Measurements from ENCODE around the gene CAPG. TPM values are rescaled to one million over a fixed set of nuclear protein-coding genes. Genes with fewer than 3 reads are reported as not detected.

Gene CAPG
- total and polyA plus RNA-seq, 2 experiments from 2014 or later, result 249 to 346 TPM

- Histone ChIP-seq H3K4me1 (ENCODE audit: insufficient read depth) (no peaks in the 10 kb centered on the region), H3K27me3 (replicated peaks; ENCODE audit: insufficient read depth) (no peaks in the 10 kb centered on the region), H3K36me3 (ENCODE audit: low read depth) (peaks cover 26% of the 10 kb centered on the region), H3K9ac (no peak overlapping the region), H3K4me3 (no peak overlapping the region), H3K9me2 (ENCODE audit: insufficient read depth) (no peaks in the 10 kb centered on the region), H4K20me1 (ENCODE audit: insufficient read depth) (no peaks in the 10 kb centered on the region), H3K27ac (no peak overlapping the region), H3F3A (ENCODE audit: insufficient read depth) (no peaks in the 10 kb centered on the region), H3K79me2 (ENCODE audit: insufficient read depth) (no peaks in the 10 kb centered on the region), H3K9me3 (ENCODE audit: low read depth) (no peaks in the 10 kb centered on the region), H3K4me2 (ENCODE audit: unreplicated experiment) (no peak overlapping the region), H2AFZ (no peak overlapping the region)
- no peak for TF ChIP-seq EZH2phosphoT487 (IDR thresholded peaks at IDR 0.05; ENCODE audit: insufficient read depth, low read depth)
- no peak for TF ChIP-seq EZH2 (IDR thresholded peaks at IDR 0.05; ENCODE audit: insufficient read depth, poor library complexity, severe bottlenecking)
- DNase-seq, result peak; percentile 25
- in situ Hi-C loops (cut with MboI), result no loop called here
- WGBS, 2 experiments (ENCODE audit: low coverage in 1 of 2, low lambda C conversion rate in 2 of 2, missing lambda C conversion rate in 2 of 2), result 95 to 96% methylated on average over 5 of the region's 5 CpGs
Measured at GRCh38 chr2:85376291-85377065, 33.7 kb downstream of the CAPG start.

- in situ Hi-C loops (cut with MboI), result no loop called here
- H3F3A ChIP-seq (ENCODE audit: insufficient read depth), result no peaks in the 10 kb centered on the region
- no peaks in the 10 kb centered on the region for H3K36me3 ChIP-seq (ENCODE audit: low read depth)
- no peak for TF ChIP-seq EZH2 (IDR thresholded peaks at IDR 0.05; ENCODE audit: insufficient read depth, poor library complexity, severe bottlenecking)
- TF ChIP-seq EZH2phosphoT487 (IDR thresholded peaks at IDR 0.05; ENCODE audit: insufficient read depth, low read depth), result no peak
- no peaks in the 10 kb centered on the region for H3K27me3 ChIP-seq (replicated peaks; ENCODE audit: insufficient read depth)
- no peak for DNase-seq
- 93 to 98% methylated on average over 11 of the region's 11 CpGs for WGBS, 2 experiments (ENCODE audit: low coverage in 1 of 2, low lambda C conversion rate in 2 of 2, missing lambda C conversion rate in 2 of 2)
- no peaks in the 10 kb centered on the region for H3K9me2 ChIP-seq (ENCODE audit: insufficient read depth)
- no peak overlapping the region for H3K9ac ChIP-seq
- no peak overlapping the region for H3K4me2 ChIP-seq (ENCODE audit: unreplicated experiment)
- no peak overlapping the region for H3K4me3 ChIP-seq
- no peak overlapping the region for H2AFZ ChIP-seq
- no peaks in the 10 kb centered on the region for H3K79me2 ChIP-seq (ENCODE audit: insufficient read depth)
- no peaks in the 10 kb centered on the region for H3K9me3 ChIP-seq (ENCODE audit: low read depth)
- H3K27ac ChIP-seq, result no peak overlapping the region
- H3K4me1 ChIP-seq (ENCODE audit: insufficient read depth), result no peaks in the 10 kb centered on the region
- no peaks in the 10 kb centered on the region for H4K20me1 ChIP-seq (ENCODE audit: insufficient read depth)
Measured at GRCh38 chr2:85371045-85371444, 39.1 kb downstream of the CAPG start.

GRCh38 chr2:85369500-85369899, 40.7 kb downstream of the CAPG start:
- Histone ChIP-seq H3K27me3 (replicated peaks; ENCODE audit: insufficient read depth) (no peaks in the 10 kb centered on the region), H3F3A (ENCODE audit: insufficient read depth) (no peaks in the 10 kb centered on the region), H4K20me1 (ENCODE audit: insufficient read depth) (no peaks in the 10 kb centered on the region), H3K36me3 (ENCODE audit: low read depth) (no peaks in the 10 kb centered on the region), H3K4me1 (ENCODE audit: insufficient read depth) (no peaks in the 10 kb centered on the region), H3K27ac (no peak overlapping the region), H3K4me3 (no peak overlapping the region), H3K9me2 (ENCODE audit: insufficient read depth) (no peaks in the 10 kb centered on the region), H3K4me2 (ENCODE audit: unreplicated experiment) (no peak overlapping the region), H2AFZ (no peak overlapping the region), H3K79me2 (ENCODE audit: insufficient read depth) (no peaks in the 10 kb centered on the region), H3K9ac (no peak overlapping the region), H3K9me3 (ENCODE audit: low read depth) (no peaks in the 10 kb centered on the region)
- TF ChIP-seq EZH2phosphoT487 (IDR thresholded peaks at IDR 0.05; ENCODE audit: insufficient read depth, low read depth), result no peak
- no peak for TF ChIP-seq EZH2 (IDR thresholded peaks at IDR 0.05; ENCODE audit: insufficient read depth, poor library complexity, severe bottlenecking)
- in situ Hi-C loops (cut with MboI), result no loop called here
- WGBS, 2 experiments (ENCODE audit: low coverage in 1 of 2, low lambda C conversion rate in 2 of 2, missing lambda C conversion rate in 2 of 2), result 74% methylated on average over 5 of the region's 5 CpGs
- DNase-seq, result no peak

GRCh38 chr2:85368921-85369320, 41.2 kb downstream of the CAPG start:
- DNase-seq, result no peak
- H3K9me3 ChIP-seq (ENCODE audit: low read depth), result no peaks in the 10 kb centered on the region
- H3K79me2 ChIP-seq (ENCODE audit: insufficient read depth), result no peaks in the 10 kb centered on the region
- H3F3A ChIP-seq (ENCODE audit: insufficient read depth), result no peaks in the 10 kb centered on the region
- no peaks in the 10 kb centered on the region for H3K36me3 ChIP-seq (ENCODE audit: low read depth)
- no peak overlapping the region for H2AFZ ChIP-seq
- H3K9me2 ChIP-seq (ENCODE audit: insufficient read depth), result no peaks in the 10 kb centered on the region
- no peak overlapping the region for H3K4me2 ChIP-seq (ENCODE audit: unreplicated experiment)
- no peaks in the 10 kb centered on the region for H3K27me3 ChIP-seq (replicated peaks; ENCODE audit: insufficient read depth)
- no peak overlapping the region for H3K9ac ChIP-seq
- no peaks in the 10 kb centered on the region for H4K20me1 ChIP-seq (ENCODE audit: insufficient read depth)
- in situ Hi-C loops (cut with MboI), result no loop called here
- H3K4me3 ChIP-seq, result no peak overlapping the region
- TF ChIP-seq EZH2 (IDR thresholded peaks at IDR 0.05; ENCODE audit: insufficient read depth, poor library complexity, severe bottlenecking), result no peak
- TF ChIP-seq EZH2phosphoT487 (IDR thresholded peaks at IDR 0.05; ENCODE audit: insufficient read depth, low read depth), result no peak
- H3K4me1 ChIP-seq (ENCODE audit: insufficient read depth), result no peaks in the 10 kb centered on the region
- H3K27ac ChIP-seq, result no peak overlapping the region

Data from GM23248 (cell line).